DND-41 (cell line): ENCODE measurements around the gene UBE2H.

Source experiments
- EZH2 ChIP-seq: IDR thresholded peaks from 3 replicates; pipeline ENCODE4 v1.6.1; 2012; ENCODE audit warnings: borderline replicate concordance, low read depth, mild to moderate bottlenecking, moderate library complexity, low read length, inconsistent platforms; ENCODE audit not compliant: severe bottlenecking
- TF ChIP-seq, protein P1 (sequence below): IDR thresholded peaks from 2 replicates; pipeline ENCODE4 v1.5.1; 2012; ENCODE audit warnings: borderline replicate concordance, low read length, moderate library complexity, mild to moderate bottlenecking; ENCODE audit not compliant: poor library complexity, severe bottlenecking; ENCODE audit errors: extremely low read depth

GRCh38 chr7:129946282-129946681, 6.5 kb downstream of the UBE2H start:
- TF ChIP-seq, protein P1, sequence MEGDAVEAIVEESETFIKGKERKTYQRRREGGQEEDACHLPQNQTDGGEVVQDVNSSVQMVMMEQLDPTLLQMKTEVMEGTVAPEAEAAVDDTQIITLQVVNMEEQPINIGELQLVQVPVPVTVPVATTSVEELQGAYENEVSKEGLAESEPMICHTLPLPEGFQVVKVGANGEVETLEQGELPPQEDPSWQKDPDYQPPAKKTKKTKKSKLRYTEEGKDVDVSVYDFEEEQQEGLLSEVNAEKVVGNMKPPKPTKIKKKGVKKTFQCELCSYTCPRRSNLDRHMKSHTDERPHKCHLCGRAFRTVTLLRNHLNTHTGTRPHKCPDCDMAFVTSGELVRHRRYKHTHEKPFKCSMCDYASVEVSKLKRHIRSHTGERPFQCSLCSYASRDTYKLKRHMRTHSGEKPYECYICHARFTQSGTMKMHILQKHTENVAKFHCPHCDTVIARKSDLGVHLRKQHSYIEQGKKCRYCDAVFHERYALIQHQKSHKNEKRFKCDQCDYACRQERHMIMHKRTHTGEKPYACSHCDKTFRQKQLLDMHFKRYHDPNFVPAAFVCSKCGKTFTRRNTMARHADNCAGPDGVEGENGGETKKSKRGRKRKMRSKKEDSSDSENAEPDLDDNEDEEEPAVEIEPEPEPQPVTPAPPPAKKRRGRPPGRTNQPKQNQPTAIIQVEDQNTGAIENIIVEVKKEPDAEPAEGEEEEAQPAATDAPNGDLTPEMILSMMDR: no peak
- no peak for TF ChIP-seq EZH2
